GM21381 (cell line): ENCODE data around the gene KCNMB1.

ENCODE experiments used
- ATAC-seq: cut with Tn5 transposase; IDR thresholded peaks from one replicate; pipeline ENCODE4 v1.9.1; 2021; ENCODE audit warnings: mild to moderate bottlenecking, moderate library complexity; ENCODE audit not compliant: unreplicated experiment

KCNMB1 gene

DNA sequence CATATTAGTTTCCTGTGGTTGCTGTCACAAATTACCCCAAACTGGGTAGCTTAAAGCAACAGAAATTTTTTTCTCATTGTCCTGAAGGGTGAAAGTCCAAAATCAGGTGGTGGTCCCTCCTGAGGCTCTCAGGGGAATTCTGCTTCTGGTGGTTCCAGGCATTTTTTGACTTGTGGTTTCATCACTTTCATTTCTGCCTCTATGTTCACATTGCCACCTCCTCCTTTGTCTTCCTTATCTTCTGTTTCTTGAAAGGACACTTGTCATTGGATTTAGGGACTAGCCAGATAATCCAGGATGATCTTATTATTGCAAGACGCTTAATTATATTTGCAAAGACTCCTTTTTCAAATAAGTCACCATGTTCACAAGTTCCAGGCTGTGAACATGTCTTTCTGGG lies 43.2 kb downstream of the KCNMB1 start:
- no peak for ATAC-seq

DNA sequence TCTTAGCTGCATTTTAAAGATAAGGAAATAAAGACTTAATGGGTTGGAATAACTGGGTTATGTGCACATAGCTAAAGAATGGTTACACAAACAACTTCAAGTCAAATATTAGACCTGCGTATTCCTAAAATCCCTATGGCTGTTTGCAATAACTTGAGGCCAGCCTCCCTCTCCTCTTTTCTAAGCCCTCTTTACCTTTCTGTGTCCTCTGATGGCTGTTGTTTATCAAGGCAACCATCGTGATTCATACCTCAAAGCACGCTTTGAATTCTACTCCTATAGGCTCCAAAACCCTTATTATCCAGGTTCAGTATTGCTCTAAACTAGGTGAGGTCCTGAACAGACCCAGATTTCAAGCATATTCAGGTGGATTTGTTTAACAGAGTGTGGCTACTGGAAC lies 46.0 kb downstream of the KCNMB1 start:
- no peak for ATAC-seq

DNA sequence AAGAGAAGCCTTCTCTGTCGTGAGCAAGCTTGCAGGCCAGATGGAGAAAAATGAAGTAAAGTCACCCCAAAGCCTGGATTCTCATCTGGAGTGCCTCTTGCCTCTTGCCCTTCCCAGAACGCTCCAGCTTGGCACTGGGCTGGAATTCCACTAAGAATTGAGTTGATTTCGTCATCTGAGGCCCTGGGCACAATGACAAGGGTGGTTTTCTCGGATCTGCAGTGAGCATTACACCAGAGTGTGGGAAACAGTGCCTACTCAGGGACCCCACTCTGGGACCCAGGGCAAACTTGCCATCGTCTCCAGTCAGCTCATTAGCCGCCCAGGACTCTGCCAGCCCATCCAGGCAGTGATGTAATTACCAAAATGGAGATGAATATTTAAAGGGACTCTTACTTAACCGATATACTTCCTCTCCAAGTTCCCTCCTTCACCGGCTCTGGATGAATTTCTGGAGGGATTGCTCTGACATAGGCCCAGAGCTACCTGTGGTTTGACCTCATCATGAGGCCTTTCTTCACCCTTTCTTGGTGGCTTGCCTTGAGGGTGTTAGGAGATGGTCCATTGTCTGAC lies 46.9 kb downstream of the KCNMB1 start:
- ATAC-seq, result no peak

DNA sequence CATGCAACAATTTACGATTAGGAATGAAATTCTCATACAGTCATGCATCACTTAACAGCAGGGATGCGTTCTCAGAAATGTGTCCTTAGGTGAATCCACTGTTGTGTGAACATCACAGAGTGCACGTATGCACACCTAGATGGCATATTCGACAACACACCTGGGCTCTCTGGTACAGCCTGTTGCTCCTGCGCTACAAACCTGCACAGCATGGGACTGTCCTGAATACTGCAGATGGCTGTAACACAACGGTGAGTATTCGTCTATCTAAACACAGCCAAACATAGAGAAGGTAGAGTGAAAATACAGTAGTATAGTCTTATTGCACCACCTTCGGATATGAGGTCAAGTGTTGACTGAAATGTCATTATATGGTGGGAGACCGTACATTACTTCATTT lies 47.6 kb downstream of the KCNMB1 start:
- ATAC-seq, result no peak

DNA sequence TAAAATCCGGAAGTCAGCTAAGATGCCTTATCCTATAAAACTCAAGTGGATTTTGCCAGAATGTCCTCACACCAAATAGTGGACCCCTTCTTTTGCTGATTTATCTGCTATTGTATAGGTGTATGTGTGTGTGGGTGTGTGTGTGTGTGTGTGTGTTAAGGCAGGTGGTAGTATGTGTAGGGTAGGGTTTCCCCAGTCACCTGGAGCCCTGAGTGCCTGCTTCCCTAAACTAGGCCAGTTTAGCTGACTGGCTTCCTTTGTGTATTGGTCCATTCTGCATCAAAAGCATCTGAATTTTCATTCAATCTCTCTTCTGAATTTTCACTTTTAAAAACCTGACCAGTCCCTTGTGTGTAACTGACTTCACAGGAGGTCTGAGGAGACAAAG lies 49.4 kb downstream of the KCNMB1 start:
- no peak for ATAC-seq

DNA sequence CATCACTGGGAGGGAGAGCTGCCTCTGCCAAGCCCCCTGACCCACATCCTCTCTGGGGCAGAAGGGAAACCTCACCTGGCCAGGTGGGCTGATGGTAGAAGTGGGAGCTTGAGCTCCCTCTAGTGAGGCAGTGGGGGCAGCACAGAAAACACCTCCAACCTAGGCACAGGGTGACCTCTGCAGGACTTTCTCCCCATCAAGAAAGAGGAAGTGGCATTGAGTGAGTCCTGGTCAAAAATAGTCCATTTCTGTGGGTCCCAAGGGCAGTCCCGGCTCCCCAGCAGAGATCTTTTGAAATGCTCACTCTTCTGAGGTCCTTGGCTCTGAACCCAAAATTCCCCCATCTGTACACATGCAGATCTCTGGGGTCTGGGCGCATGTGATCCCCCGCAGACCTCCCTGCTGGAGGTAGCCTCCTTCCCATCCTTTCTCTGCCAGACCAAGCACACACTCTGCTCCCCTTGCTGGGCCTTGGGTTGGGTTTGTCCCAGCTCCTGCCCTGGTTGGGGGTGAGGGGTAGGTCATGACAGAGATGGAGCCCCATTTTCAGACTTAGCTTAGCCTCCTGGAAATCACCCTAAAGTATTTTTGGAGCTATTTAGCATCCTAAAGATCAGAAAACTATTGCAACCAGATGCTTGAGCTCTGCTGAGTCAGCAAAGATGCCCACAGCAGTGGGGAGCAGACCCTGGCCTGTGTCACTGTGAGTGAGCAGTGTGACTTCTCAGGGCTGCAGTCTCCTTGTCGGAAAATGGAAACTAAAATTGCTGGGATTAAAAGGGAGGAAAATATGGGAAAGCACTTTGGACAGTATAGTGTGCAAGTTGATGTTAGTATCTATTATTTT lies 50.0 kb downstream of the KCNMB1 start:
- ATAC-seq, result peak; percentile 90

DNA sequence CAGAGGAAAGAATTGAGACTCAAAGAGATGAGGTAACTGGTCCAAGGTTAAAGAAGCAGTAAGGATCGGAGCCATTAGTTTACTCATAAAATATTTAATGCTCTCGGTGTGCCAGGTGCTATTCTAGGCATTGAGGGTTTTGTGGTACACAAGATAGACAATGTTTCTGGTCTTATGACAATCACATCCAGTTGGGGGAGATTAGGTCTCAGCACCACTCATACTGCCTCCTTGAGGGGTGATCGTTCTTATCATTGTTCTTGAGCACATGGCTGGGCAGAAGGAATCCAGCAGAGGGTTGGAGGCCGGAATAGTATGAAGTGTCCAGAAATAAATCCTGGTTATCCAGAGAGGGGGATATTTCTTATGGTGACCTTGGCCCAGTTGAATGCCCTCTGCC lies 50.9 kb downstream of the KCNMB1 start:
- ATAC-seq, result no peak

DNA sequence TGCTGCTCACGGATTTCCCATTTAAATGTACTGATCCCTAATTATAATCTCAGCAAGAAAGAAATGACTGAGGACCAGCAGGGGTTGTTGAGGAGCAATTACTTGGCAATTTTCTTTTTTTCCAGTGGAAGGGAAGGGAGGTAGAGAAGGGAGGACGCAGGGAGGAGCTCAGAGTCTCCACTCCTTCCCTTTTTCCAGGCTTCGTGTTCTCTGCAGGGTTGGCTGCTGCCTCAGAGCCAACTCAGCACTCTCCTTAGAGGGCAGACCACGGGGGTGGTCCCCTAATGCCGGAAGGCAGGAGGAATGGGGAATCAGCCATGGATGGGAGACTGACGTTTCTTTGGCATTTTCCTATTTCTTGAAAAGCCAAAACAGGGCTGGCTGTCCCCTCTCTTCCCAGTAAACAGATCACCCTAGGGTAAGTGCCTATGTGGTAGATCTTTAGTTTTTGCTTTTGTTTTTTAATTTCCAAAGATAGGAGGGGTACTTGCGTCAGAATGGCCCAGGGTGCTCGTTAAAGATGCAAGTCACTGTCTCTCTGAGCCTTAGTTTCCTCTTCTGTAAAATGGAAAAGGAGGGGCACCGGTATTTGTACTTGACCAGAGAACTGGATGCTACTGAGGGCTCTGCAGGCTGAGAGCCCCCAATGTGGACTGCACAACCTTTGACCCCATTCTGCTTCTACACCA lies 52.0 kb downstream of the KCNMB1 start:
- ATAC-seq, result no peak

DNA sequence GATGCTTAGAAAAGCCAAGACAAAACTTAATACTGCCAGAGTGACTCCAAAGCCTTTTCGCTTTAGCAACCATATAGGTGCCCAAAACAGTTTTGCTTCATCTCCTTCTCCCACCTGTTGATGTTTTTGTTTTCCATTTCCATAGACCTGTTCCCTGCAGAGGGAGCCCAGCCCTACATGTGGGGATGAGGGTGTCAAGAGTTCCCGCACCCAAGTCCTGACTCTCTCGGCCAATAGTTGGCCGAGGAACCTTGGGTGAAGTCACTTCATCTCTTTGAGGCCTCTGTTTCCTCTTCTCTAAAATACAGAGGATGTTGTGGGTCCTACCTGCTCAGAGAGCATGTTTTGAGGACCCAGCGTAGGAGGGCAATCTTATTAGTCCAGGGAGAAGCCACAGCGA lies 53.1 kb downstream of the KCNMB1 start:
- no peak for ATAC-seq

DNA sequence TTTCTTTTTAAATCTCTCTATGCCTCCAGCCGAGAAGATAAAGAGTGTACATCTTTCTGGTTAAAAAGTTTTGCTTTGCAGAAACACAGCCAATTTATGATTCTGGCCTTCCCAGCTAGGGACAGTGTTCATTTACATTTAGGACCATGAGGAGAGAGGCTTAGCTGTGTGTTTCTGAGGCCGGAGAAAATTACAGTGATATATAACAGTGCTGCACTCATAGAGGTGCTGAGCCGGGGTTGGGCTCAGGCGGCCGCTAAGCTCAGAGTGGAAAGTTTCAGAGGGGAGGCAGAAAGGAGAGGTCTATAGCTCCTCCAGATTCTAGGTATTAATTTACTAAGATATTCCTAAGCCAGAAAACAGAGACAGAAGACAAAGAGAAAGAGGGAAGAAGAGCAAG lies 54.5 kb downstream of the KCNMB1 start:
- ATAC-seq, result no peak

DNA sequence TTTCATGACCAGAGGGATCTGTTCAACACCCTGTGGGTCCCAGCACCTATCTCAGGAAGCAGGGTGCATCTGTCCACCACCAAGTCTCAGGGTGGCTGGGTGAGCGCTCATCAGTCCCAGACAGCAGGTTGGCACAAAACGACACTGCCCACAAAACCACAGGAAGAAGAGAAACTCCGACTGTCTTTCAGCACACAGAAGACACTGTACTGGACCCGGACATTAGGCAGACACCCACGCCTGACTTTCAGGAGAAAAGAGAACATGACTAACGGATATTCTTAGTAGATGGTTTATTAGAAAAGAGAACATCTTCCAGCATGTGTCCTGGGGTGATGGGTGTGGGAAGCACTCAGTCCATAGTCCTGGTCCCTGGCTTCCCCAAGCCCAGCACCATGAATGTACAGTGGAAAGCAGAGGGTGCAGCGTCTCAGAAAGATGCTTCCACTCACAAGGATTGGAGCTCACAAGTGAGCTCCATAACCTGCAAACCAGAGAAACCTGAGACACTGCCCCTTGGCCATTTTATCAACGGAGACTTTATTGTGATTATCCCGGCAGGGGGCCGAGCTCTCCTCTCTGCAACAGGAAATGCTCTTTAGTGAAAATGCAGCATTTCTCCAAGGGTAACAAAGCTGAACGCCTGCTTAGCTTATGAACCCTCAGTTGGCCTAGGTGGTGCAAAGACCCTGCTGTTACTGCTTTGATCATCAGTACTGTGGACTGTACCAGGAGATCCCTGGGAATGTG lies 55.8 kb downstream of the KCNMB1 start:
- peak; percentile 43 for ATAC-seq

DNA sequence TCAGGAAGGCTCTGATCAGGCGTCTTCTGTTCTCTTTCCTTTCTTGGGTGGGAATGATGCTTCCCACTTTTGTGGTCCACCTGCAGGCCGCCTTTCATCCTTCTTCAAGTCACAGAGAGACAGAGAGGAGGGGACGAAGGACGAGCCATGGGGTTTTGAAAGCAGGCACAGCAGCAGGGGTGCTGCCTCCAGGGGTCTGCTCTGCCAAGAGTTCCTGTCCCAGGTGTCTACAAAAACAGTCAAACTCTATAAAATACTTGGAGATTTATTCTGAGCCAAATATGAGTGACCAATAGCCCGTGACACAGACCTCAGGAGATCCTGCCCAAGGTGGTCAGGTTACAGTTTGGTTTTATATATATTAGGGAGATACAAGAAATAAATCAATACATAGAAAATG lies 57.1 kb downstream of the KCNMB1 start:
- ATAC-seq, result no peak

DNA sequence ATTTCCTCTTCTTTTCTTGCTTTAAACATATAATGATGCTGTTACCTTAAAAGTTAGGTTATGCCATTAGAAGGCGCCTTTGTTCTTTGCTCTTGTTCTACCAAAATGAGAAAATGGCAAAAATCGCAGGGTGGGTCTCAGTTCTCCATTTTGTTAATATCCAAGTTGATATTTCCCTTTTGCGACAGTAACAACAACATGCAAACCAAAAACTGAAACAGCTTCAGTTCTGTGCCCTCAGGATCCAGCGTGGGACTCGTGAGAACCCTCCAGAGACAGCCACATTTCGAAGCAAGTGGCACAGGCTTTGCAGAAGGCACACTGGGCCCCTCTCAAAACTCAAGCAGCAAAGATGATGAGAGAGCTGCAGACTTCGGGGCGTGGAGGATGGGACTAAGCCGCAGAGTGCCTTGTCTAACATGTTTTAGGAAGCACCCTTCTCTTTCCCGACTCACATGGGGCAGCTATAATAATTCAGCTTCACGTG lies 58.6 kb downstream of the KCNMB1 start:
- ATAC-seq, result no peak

DNA sequence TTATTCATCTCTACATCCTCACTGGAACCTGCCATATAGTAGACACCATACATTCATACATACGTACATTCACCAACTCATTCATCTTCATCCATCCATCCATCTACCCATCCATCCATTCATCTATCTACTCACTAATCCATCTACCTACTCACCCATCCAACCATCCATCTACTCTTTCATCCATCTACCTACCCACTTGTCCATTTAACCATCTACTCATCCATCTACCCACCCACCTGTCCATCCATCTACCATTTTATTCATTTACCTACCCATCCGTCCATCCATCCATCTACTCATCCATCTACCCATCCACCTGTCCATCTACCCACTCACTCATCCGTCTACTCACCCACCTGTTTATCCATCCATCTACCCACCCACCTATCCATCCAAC lies 59.6 kb downstream of the KCNMB1 start:
- no peak for ATAC-seq

DNA sequence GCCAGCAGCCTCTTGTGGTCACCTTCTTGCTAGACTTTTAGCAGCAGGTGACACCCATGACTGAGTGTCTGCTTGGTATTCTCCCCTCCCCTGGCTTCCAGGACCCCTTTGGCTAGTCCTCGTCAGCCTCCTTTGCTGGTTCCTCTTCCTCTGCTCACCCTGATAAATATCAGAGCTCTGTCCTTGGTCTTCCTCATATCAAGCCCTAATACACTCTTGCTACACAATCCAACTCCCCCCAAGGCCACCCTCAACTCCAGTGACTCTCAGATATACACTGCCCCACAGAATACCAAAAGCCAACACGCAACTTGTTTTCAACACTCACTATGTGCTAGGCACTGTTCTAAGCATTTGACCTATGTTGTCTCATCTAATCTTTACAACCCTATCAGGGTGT lies 61.3 kb downstream of the KCNMB1 start:
- no peak for ATAC-seq

DNA sequence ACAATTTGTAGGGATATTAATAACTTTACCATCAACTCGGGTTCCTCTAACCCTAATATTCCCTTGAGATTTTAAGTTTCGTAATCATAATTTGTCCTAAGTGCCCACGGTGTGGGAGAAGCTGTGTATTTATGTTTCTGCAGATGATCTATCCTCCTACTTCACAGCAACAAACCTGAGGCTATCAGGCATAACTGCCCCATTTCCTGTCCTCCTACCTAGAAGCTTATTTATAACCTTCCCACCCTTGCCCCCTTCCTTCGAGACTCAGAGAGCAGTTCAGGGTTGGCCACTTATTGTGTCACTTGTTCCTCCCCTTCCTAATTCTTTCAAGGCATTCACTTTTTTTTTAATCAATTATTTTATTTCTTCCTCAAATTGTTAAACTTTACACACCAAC lies 62.0 kb downstream of the KCNMB1 start:
- peak; percentile 30 for ATAC-seq
